WI38 (cell line): ENCODE measurements around the gene PTPRZ1.

Source experiments
- H3K4me3 ChIP-seq: 2 replicates; pipeline ENCODE4 v1.5.1; 2011; ENCODE audit warnings: low read depth, mild to moderate bottlenecking, control low read depth, low read length
- TF ChIP-seq, protein P1 (sequence below): IDR thresholded peaks from 2 replicates; pipeline ENCODE4 v1.5.1; 2012; ENCODE audit warnings: low read depth, mild to moderate bottlenecking, control low read depth, low read length

Gene PTPRZ1

DNA sequence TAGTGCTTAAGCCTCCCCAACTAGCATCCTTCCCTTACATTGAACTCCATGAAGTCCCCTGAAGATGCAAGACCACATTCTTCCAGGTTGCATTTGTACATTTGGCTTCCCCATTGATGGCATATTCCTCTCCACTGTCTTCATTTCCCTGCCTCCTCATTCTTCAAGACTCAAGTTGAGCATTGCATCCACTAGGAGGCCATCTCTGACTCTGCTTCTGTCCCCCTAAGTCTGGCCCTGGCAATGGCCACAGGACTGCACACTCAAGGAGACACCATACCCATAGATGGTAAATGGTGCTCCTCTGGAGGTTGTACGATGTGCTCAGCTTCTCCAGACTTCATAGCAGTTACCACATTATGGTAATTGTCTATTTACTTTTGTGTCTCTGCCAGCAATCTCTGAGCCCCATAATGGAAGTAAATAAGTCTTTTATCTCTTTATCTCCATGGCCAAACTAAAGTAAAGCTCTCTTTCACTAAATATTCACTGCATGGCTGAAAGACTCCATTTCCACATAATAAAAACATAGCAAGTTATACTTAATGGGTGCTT lies 112.6 kb downstream of the PTPRZ1 start:
- TF ChIP-seq, protein P1, sequence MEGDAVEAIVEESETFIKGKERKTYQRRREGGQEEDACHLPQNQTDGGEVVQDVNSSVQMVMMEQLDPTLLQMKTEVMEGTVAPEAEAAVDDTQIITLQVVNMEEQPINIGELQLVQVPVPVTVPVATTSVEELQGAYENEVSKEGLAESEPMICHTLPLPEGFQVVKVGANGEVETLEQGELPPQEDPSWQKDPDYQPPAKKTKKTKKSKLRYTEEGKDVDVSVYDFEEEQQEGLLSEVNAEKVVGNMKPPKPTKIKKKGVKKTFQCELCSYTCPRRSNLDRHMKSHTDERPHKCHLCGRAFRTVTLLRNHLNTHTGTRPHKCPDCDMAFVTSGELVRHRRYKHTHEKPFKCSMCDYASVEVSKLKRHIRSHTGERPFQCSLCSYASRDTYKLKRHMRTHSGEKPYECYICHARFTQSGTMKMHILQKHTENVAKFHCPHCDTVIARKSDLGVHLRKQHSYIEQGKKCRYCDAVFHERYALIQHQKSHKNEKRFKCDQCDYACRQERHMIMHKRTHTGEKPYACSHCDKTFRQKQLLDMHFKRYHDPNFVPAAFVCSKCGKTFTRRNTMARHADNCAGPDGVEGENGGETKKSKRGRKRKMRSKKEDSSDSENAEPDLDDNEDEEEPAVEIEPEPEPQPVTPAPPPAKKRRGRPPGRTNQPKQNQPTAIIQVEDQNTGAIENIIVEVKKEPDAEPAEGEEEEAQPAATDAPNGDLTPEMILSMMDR = 0 out of 2 replicates have a peak, but pooled peaks have one; percentile 7
- no peak overlapping the region for H3K4me3 ChIP-seq

- no peak overlapping the region for H3K4me3 ChIP-seq
- TF ChIP-seq, protein P1 = no peak
These were observed 119.1 kb downstream of the PTPRZ1 start for GRCh38 chr7:121992068-121992467.

GRCh38 chr7:121994625-121995410 lies 121.9 kb downstream of the PTPRZ1 start:
- TF ChIP-seq, protein P1 = peak; percentile 60
- H3K4me3 ChIP-seq = no peak overlapping the region

- no peak overlapping the region for H3K4me3 ChIP-seq
- TF ChIP-seq, protein P1 = no peak
These were observed 133.7 kb downstream of the PTPRZ1 start for GRCh38 chr7:122006687-122007086.

GRCh38 chr7:122010116-122010515 lies 137.2 kb downstream of the PTPRZ1 start:
- H3K4me3 ChIP-seq = no peak overlapping the region
- TF ChIP-seq, protein P1 = no peak

DNA sequence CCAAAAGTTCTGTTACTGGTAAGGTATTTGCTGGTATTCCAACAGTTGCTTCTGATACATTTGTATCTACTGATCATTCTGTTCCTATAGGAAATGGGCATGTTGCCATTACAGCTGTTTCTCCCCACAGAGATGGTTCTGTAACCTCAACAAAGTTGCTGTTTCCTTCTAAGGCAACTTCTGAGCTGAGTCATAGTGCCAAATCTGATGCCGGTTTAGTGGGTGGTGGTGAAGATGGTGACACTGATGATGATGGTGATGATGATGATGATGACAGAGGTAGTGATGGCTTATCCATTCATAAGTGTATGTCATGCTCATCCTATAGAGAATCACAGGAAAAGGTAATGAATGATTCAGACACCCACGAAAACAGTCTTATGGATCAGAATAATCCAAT lies 140.1 kb downstream of the PTPRZ1 start:
- H3K4me3 ChIP-seq = no peak overlapping the region
- TF ChIP-seq, protein P1 = no peak

GRCh38 chr7:122013630-122014029 lies 140.7 kb downstream of the PTPRZ1 start:
- TF ChIP-seq, protein P1 = no peak
- H3K4me3 ChIP-seq = no peak overlapping the region
